ENCODE results near the gene PHPT1.

The PHPT1 gene

DNA sequence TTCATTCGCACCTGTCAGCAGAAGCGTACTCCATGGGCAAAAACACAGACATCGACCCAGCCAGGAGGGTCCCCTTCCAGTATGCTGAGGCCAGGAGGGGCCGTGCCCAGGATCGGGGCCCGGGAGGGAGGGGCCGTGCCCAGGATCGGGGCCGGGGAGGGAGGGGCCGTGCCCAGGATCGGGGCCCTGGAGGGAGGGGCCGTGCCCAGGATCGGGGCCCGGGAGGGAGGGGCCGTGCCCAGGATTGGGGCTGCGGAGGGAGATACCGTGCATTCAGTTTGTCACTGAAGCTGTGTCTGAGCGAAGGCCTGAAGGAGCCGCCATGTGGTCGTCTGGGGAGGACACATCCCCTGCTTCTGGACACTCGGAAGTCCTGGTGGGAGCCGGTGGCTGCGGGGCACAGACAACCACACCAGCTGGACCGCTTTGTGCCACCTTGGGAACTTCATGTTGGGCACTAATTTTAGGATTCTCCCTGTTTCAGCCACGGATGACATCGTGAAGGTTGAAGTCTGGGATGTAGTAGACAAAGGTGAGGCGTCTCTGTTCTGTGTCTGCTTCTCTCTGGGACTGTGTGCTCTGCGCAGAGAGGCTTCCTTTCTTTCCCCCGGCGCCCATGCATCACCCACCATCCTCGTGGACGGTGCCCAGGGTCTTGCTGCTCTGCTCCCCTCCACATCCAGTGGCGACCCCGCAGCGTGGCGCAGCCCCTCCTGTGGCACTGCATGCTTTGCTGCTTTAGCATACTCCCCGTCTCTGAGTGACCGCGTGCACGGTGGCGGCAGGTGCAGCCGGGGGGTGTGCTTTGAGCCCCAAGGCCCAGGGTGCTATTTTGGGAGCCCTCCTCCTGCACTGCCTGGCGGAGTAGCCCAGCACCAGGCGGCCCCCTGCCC, 23.7 kb upstream of the PHPT1 start:
- no peak overlapping the region for H3K4me3 ChIP-seq (ENCODE audit: low read length)
- H3K4me1 ChIP-seq (ENCODE audit: control insufficient read depth, insufficient read depth, low read length) = peaks cover 4% of the 10 kb centered on the region
- H3K27me3 ChIP-seq (replicated peaks; ENCODE audit: control insufficient read depth, insufficient read depth, low read length) = no peaks in the 10 kb centered on the region
- H3K36me3 ChIP-seq (ENCODE audit: control insufficient read depth, insufficient read depth, low read length, severe bottlenecking) = peaks cover 42% of the 10 kb centered on the region
- H3K9me3 ChIP-seq (ENCODE audit: control insufficient read depth, low read length) = no peaks in the 10 kb centered on the region
- H3K9ac ChIP-seq (ENCODE audit: low read length) = no peak overlapping the region
- no peak for DNase-seq (ENCODE audit: low read depth)

DNA sequence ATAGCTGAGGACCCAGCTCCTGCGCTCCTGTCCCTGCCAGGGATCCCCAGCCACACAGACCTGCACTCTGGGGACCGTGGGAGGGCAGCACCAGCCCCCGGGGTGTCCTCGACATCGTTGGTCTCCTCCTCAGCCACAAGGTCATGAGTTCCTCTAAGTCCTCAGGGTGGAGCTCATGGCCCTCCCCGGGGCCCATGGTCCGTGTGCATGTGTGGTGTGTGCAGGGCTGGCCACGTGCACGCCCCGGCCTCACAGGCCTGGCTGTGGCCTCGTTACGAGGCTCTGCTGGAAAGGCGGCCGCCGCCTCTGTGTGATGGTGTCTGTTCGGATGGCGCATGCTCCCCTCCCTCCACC, 23.0 kb upstream of the PHPT1 start:
- Histone ChIP-seq H3K9ac (ENCODE audit: low read length) (no peak overlapping the region), H3K27me3 (replicated peaks; ENCODE audit: control insufficient read depth, insufficient read depth, low read length) (no peaks in the 10 kb centered on the region), H3K9me3 (ENCODE audit: control insufficient read depth, low read length) (no peaks in the 10 kb centered on the region), H3K4me1 (ENCODE audit: control insufficient read depth, insufficient read depth, low read length) (peaks cover under 1% of the 10 kb centered on the region), H3K4me3 (ENCODE audit: low read length) (no peak overlapping the region), H3K36me3 (ENCODE audit: control insufficient read depth, insufficient read depth, low read length, severe bottlenecking) (peaks cover 49% of the 10 kb centered on the region)
- DNase-seq (ENCODE audit: low read depth) = no peak

DNA sequence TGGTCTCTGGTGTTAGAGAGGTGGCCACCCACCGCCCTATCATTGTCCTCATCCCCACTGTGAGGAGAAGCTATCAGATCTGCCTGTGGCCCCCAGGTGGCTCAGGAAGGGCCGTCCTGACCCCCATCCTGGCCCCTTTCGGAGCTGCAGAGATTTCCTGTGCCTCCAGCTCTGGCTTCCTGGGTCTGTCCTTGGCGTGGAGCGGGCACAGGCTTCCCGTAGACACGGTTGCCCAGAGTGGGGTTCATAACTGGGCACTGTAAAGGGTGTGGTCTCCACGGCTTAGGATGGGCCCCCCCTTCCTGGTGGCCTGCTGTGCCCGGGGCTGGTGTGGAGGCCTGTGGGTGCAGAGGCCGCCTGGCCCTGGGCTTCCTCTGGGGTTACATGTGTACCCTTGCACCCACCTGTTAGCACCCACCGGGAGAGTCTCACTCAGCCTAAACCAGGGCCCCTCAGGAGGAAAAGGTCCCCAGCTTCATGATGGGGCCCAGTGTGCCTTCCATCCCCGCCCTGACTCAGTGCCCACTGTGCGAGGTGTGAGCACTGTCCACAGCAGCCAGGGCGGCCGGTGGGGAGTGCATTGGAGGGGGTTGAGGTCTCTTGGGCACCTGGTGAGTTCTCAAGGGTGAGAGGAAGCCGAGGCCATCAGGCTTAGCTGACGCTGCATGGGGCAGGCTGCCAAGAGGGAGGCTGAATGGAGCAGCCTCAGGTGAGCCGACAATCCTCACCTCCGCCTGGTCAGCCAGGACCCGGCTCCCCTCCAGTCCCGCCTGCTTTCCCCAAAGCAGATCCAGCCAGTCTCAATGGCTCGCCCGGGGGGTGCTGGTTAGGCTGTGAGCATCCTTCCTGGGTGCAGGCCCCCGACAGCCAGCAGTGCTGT, 22.3 kb upstream of the PHPT1 start:
- H3K27me3 ChIP-seq (replicated peaks; ENCODE audit: control insufficient read depth, insufficient read depth, low read length) = no peaks in the 10 kb centered on the region
- DNase-seq (ENCODE audit: low read depth) = no peak
- no peaks in the 10 kb centered on the region for H3K4me1 ChIP-seq (ENCODE audit: control insufficient read depth, insufficient read depth, low read length)
- no peak overlapping the region for H3K9ac ChIP-seq (ENCODE audit: low read length)
- H3K9me3 ChIP-seq (ENCODE audit: control insufficient read depth, low read length) = no peaks in the 10 kb centered on the region
- no peak overlapping the region for H3K4me3 ChIP-seq (ENCODE audit: low read length)
- peaks cover 56% of the 10 kb centered on the region for H3K36me3 ChIP-seq (ENCODE audit: control insufficient read depth, insufficient read depth, low read length, severe bottlenecking)

DNA sequence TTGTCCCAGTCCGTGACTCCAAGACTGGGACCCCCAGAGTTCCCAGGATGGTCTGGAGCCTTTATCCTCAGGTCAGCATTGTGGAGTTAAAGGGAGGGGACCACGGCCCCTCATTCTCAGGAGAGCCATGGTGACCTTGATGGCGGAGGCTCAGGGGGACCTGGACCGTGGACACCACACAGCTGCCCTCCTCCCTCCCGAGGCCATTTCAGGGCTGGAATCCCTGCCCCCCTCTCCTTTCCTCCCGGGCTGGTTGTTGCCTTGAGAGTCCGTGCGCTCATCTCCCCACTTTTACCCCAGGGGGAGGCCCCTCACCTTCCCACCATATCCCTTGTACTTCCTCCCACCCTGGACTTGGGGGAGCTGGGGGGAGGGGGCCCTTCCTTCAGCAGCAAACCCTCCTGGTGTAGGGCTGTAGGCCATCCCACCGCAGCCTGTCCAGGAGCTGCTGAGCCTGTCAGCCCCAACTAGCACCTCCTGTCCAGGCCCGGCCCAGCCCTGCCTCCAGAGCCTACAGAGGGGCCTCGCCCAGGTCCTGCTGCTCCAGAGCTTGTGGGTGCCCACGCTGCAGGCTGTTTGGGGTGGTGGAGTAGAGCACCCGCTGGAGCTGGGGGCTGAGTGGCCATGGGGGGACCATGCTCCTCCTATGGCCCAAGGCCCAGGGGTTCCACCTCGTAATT, 21.3 kb upstream of the PHPT1 start:
- no peak for DNase-seq (ENCODE audit: low read depth)
- H3K36me3 ChIP-seq (ENCODE audit: control insufficient read depth, insufficient read depth, low read length, severe bottlenecking) = peaks cover 64% of the 10 kb centered on the region
- no peak overlapping the region for H3K4me3 ChIP-seq (ENCODE audit: low read length)
- H3K27me3 ChIP-seq (replicated peaks; ENCODE audit: control insufficient read depth, insufficient read depth, low read length) = no peaks in the 10 kb centered on the region
- H3K9ac ChIP-seq (ENCODE audit: low read length) = no peak overlapping the region
- H3K9me3 ChIP-seq (ENCODE audit: control insufficient read depth, low read length) = no peaks in the 10 kb centered on the region
- H3K4me1 ChIP-seq (ENCODE audit: control insufficient read depth, insufficient read depth, low read length) = no peaks in the 10 kb centered on the region

DNA sequence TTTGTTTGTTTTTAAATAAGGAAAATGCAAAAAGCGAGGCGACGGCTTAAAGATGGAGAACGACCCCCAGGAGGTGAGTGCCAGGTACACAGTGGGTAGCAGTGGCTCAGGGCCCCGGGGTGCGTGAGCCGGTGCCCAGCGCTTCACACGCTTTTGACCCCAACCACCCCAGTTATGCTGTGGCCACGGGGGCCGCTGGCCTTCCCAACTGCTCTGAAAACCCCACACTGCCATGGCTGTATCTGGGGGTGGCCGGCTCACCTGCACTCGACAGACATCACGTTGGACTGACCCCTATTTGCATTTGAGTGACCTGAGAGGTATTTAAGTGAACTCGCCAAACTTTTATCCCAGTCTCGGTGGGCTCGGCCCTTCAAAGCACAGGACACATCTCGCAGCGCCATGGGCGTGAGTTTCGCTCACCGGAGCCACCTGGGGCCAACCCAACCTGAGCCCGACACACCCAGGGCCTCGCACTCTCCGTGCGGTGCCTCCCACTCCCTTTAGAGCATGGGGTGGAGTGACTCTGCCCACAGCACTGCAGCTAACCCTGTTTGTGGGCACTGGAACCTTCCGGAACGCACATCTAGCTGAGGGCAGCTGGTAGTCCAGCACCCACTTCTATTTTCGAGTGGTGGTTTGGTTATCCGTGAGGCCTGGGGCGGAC, 20.6 kb upstream of the PHPT1 start:
- Histone ChIP-seq H3K9me3 (ENCODE audit: control insufficient read depth, low read length) (no peaks in the 10 kb centered on the region), H3K9ac (ENCODE audit: low read length) (no peak overlapping the region), H3K36me3 (ENCODE audit: control insufficient read depth, insufficient read depth, low read length, severe bottlenecking) (peaks cover 64% of the 10 kb centered on the region), H3K4me1 (ENCODE audit: control insufficient read depth, insufficient read depth, low read length) (no peaks in the 10 kb centered on the region), H3K4me3 (ENCODE audit: low read length) (no peak overlapping the region), H3K27me3 (replicated peaks; ENCODE audit: control insufficient read depth, insufficient read depth, low read length) (no peaks in the 10 kb centered on the region)
- DNase-seq (ENCODE audit: low read depth) = no peak

DNA sequence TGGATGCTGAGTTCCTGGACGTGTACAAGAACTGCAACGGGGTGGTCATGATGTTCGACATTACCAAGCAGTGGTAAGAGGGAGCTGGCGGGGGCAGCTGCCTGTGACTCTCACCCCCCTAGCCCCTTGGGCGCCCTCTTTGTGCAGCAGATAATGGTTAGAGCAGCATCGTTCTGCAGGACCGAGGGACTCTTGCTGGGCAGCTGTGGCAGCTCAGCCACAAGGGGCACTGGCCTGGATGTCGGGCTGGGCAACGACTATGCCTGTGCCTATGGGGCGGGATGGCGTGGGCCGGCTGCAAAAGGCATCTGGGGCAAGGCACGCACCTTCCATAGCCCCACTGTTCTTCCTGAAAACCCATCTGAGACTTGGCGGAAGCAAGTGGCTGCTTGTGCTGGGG, 19.8 kb upstream of the PHPT1 start:
- H3K4me1 ChIP-seq (ENCODE audit: control insufficient read depth, insufficient read depth, low read length) = no peaks in the 10 kb centered on the region
- no peak overlapping the region for H3K4me3 ChIP-seq (ENCODE audit: low read length)
- H3K27me3 ChIP-seq (replicated peaks; ENCODE audit: control insufficient read depth, insufficient read depth, low read length) = no peaks in the 10 kb centered on the region
- H3K9ac ChIP-seq (ENCODE audit: low read length) = no peak overlapping the region
- peaks cover 59% of the 10 kb centered on the region for H3K36me3 ChIP-seq (ENCODE audit: control insufficient read depth, insufficient read depth, low read length, severe bottlenecking)
- H3K9me3 ChIP-seq (ENCODE audit: control insufficient read depth, low read length) = no peaks in the 10 kb centered on the region
- DNase-seq (ENCODE audit: low read depth) = no peak

DNA sequence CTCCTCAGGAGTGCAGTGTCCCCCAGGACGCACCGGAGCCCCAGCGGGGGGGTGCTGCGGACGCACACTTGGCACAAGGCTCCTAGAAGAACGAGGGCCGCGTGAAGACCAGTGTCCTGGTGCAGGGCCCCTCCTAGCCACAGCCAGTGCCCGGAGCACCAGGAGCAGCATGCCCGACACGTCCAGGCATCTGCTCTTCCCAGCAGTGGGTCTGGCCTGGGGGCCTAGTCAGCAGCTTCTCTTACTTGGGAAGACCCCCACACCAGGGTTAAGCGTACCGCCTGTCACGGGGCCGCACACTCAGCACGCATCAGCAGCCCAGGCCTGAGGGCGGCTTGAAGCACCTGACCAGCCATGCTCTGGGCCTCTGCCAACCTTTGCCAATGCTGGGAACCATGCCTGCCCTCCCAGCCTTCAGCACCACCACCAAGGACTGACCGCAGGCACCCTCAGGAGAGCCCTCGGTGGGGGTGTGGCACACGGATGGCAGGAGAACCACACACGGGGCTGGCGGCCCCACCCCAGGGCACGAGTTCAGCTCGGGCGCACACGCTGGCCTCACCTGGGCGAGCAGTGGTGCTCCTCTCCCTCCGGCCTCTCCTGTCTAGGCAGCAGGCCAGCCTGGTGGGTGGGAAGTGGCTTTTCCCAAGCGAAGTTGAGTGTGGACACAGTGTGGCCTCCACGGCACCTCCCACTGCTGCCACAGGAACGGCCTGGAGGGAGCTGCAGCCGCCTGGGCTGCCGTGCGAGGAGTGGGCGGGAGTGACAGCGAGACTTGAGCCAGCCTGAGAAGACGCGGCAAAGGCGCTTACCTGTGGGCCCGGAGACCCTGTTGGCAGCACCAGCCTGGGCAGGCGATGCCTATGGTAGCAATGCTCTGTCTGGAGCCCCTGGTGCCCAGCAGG, 19.0 kb upstream of the PHPT1 start:
- no peaks in the 10 kb centered on the region for H3K9me3 ChIP-seq (ENCODE audit: control insufficient read depth, low read length)
- no peaks in the 10 kb centered on the region for H3K27me3 ChIP-seq (replicated peaks; ENCODE audit: control insufficient read depth, insufficient read depth, low read length)
- DNase-seq (ENCODE audit: low read depth) = no peak
- H3K4me1 ChIP-seq (ENCODE audit: control insufficient read depth, insufficient read depth, low read length) = no peaks in the 10 kb centered on the region
- peaks cover 54% of the 10 kb centered on the region for H3K36me3 ChIP-seq (ENCODE audit: control insufficient read depth, insufficient read depth, low read length, severe bottlenecking)
- no peak overlapping the region for H3K9ac ChIP-seq (ENCODE audit: low read length)
- H3K4me3 ChIP-seq (ENCODE audit: low read length) = no peak overlapping the region

DNA sequence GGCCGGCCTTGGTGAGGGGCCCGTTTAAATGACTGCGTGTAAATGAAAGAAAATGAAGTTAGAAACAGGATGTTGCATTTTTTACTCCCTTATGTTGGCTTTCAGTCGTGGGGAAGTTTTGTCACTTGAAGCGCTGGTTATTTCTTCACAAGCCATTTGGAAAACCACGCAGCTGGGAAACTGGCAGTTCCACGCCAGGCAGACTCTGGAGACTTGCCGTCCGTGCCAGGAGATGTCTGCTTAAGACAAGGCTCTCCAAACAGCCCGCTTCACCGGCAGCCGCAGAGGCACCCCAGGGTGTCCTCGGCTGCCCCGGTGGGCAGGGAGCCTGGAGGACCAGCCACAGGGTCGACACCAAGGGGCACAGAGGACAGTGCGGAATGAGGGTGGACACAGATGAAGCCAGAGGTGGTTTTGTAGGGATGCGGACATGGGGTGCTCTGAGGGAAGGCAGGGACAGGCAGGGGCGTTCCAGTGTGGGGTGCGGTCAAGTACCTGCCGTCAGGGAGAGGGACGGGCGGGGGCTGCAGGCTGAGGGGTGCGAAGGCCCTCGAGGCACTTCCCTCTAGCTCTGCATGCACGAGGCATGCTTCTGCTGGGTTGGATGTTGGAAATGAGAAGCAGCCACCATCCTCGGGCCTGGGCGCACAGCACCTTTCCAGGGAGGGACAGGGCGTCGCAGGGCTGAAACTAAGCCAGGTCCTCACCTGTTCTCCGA, 18.0 kb upstream of the PHPT1 start:
- no peak overlapping the region for H3K4me3 ChIP-seq (ENCODE audit: low read length)
- no peak overlapping the region for H3K9ac ChIP-seq (ENCODE audit: low read length)
- H3K4me1 ChIP-seq (ENCODE audit: control insufficient read depth, insufficient read depth, low read length) = no peaks in the 10 kb centered on the region
- H3K9me3 ChIP-seq (ENCODE audit: control insufficient read depth, low read length) = no peaks in the 10 kb centered on the region
- peaks cover 47% of the 10 kb centered on the region for H3K36me3 ChIP-seq (ENCODE audit: control insufficient read depth, insufficient read depth, low read length, severe bottlenecking)
- DNase-seq (ENCODE audit: low read depth) = no peak
- H3K27me3 ChIP-seq (replicated peaks; ENCODE audit: control insufficient read depth, insufficient read depth, low read length) = no peaks in the 10 kb centered on the region

DNA sequence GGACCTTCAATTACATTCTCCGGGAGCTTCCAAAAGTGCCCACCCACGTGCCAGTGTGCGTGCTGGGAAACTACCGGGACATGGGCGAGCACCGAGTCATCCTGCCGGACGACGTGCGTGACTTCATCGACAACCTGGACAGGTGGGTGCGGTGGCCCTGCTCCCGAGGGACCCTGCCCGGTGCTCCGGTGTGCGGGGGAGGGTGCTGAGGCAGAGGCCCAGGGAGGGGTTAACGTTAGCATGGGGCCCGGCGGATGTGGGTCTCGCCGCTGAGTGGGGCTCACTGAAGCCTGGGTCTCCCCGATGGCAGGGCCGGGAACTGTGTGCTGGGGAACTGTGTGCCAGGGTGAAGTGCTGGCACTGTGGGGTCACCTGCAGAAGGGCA, 17.5 kb upstream of the PHPT1 start:
- no peak for DNase-seq (ENCODE audit: low read depth)
- H3K9ac ChIP-seq (ENCODE audit: low read length) = no peak overlapping the region
- no peaks in the 10 kb centered on the region for H3K4me1 ChIP-seq (ENCODE audit: control insufficient read depth, insufficient read depth, low read length)
- H3K4me3 ChIP-seq (ENCODE audit: low read length) = no peak overlapping the region
- no peaks in the 10 kb centered on the region for H3K9me3 ChIP-seq (ENCODE audit: control insufficient read depth, low read length)
- peaks cover 44% of the 10 kb centered on the region for H3K36me3 ChIP-seq (ENCODE audit: control insufficient read depth, insufficient read depth, low read length, severe bottlenecking)
- H3K27me3 ChIP-seq (replicated peaks; ENCODE audit: control insufficient read depth, insufficient read depth, low read length) = no peaks in the 10 kb centered on the region

DNA sequence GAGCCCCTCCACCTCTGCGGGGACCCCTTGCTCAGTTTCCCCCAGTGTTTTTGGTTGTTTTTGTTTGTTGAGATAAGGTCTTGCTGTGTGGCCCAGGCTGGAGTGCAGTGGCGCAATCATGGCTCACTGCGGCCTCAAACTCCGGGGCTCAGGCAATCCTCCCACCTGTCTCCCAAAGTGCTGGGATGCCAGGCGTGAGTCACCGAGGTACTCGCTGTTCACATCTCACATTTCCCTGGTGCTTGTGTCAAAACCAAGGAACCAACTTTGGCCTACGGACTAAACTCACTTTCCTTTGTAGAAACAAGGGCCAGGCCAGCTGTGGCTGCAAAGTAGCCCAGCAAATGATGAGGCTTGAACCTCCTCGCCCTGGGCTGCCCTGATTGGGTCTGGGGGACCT, 16.6 kb upstream of the PHPT1 start:
- peaks cover 44% of the 10 kb centered on the region for H3K36me3 ChIP-seq (ENCODE audit: control insufficient read depth, insufficient read depth, low read length, severe bottlenecking)
- DNase-seq (ENCODE audit: low read depth) = no peak
- H3K4me3 ChIP-seq (ENCODE audit: low read length) = no peak overlapping the region
- H3K27me3 ChIP-seq (replicated peaks; ENCODE audit: control insufficient read depth, insufficient read depth, low read length) = no peaks in the 10 kb centered on the region
- no peaks in the 10 kb centered on the region for H3K9me3 ChIP-seq (ENCODE audit: control insufficient read depth, low read length)
- H3K4me1 ChIP-seq (ENCODE audit: control insufficient read depth, insufficient read depth, low read length) = no peaks in the 10 kb centered on the region
- H3K9ac ChIP-seq (ENCODE audit: low read length) = no peak overlapping the region
